ENCODE data around the gene MPG.

MPG gene

GRCh38 chr16:83781-84615 is 6.0 kb downstream of the MPG start:
- no peak for DNase-seq (ENCODE audit: low read depth, low spot score)

- DNase-seq (ENCODE audit: low read depth, low spot score), result no peak
Measured at GRCh38 chr16:84718-85406, 6.8 kb downstream of the MPG start.

DNA sequence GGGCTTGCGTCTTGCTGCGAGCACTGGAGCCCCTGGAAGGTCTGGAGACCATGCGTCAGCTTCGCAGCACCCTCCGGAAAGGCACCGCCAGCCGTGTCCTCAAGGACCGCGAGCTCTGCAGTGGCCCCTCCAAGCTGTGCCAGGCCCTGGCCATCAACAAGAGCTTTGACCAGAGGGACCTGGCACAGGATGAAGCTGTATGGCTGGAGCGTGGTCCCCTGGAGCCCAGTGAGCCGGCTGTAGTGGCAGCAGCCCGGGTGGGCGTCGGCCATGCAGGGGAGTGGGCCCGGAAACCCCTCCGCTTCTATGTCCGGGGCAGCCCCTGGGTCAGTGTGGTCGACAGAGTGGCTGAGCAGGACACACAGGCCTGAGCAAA is 7.4 kb downstream of the MPG start:
- no peak for DNase-seq (ENCODE audit: low read depth, low spot score)

DNA sequence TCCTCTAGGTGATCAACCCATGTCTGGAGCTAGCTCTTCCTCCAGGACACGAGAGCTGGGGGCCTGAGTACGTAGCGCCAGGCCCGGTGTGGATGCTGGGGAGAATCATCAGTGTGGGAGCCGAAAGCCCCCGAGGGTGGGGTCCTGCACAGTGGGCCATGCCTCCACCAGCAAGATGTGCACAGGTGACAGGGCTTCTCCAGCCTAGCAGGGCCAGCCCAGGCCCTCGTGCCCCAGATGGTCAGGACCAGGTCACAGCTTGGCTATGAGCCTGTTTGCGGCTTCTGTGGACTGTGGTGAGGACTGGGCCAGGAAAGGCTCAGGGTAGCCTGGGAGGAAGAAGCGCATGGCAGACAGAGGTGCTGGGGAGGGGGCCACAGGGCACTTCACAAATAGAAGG is 7.8 kb downstream of the MPG start:
- DNase-seq (ENCODE audit: low read depth, low spot score), result no peak

GRCh38 chr16:86483-86952 is 8.5 kb downstream of the MPG start:
- DNase-seq (ENCODE audit: low read depth, low spot score), result no peak

GRCh38 chr16:88613-89012 is 10.6 kb downstream of the MPG start:
- DNase-seq (ENCODE audit: low read depth, low spot score), result no peak

GRCh38 chr16:89391-90302 is 11.6 kb downstream of the MPG start:
- DNase-seq (ENCODE audit: low read depth, low spot score), result no peak

- no peak for DNase-seq (ENCODE audit: low read depth, low spot score)
Measured at GRCh38 chr16:91484-91883, 13.5 kb downstream of the MPG start.

DNA sequence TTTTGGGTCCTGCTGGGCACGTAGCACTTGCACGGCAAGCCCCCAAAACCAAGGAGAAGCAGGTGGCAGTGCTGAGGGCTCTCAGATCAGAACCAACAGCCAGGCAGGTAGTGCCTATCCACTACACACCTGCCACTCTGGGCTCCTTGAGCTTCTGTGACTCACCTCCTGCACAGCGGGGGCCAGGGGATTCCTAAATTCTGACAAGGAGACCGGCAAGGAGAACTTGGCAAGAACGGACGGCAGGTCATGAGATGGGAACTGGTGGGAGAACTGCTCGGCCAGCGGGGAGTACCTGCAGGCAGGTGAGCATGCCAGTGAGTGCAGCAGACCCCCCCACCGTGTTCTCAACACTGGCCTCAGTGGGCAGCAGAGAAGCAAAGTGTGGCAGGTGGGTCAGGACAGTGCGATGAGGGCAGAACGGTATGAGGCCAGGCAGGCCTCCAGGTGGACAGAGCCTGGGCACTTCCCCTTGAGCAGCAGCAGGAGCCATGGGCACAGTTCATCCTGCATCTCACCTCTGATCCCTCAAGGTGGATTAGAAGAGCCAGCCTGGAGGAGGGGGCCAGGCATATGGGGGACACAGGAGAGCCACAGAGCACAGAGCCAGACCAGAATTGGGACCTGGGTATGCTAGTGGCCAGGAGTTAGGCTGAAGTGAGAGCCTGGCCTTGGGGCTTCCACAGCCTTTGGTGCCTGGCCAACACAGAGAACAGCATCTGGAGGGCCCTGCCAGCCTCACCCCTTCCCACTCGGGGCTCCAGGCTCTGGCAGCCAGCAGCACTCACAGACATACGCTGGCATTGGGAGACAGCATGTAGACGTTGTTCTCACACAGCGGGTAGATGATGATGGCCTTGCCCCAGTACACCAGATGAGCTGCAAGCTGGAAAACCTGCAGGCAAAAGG is 14.7 kb downstream of the MPG start:
- DNase-seq (ENCODE audit: low read depth, low spot score), result no peak

DNA sequence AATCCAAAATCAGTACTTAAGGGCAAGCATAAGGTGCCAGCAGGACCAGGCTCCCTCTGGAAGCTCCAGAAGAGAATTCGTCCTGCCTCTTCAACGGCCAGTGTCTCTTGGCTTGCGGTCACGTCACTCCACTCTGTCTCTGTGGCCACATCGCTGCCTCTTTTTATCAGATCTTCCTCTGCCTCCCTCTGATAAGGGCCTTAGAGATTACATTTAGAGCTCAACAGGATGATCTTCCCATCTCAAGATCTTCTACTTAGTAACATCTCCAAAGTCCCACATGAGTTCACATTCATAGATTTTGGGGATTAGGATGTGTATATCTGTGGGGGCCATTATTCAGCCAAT is 16.9 kb downstream of the MPG start:
- no peak for DNase-seq (ENCODE audit: low read depth, low spot score)

DNA sequence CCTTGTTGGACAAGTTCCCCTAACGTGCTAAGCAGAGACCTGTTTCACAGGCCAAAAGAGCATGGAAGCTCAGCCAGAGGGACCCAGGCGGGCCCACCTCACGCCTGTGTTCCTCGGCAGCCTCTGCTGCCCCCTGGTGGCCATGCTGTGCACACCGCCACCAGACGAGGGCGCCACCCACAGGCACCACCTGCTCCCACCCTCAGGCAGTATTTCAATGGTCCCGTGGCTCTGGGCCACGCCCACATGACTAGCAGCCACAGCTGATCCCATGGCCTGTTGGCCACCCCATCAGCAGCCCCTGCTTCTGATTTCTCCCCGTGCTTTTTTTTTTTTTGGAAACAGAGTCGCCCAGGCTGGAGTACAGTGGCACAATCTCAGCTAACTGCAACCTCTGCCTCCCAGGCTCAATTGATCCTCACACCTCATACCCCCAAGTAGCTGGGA is 18.9 kb downstream of the MPG start:
- DNase-seq (ENCODE audit: low read depth, low spot score), result peak; percentile 78

DNA sequence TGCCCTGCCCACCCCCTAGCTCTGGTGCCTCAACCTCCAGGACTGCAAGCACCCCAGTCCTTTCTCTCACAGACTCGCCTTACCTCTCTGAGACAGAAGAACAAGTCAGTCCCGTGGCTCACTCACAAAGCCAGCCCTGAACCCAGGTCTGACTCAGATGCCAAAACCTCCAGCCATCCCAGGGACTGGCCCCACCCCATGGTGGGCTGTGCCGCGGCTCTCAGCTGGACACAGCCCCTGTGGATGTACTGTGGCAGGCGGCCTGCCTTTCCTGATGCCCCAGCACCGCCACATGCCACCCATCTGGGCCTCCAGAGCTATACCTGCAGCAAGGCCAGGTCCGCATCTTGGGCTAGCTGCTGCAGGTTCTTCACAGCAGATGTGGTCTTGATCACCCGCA is 19.8 kb downstream of the MPG start:
- no peak for DNase-seq (ENCODE audit: low read depth, low spot score)

DNA sequence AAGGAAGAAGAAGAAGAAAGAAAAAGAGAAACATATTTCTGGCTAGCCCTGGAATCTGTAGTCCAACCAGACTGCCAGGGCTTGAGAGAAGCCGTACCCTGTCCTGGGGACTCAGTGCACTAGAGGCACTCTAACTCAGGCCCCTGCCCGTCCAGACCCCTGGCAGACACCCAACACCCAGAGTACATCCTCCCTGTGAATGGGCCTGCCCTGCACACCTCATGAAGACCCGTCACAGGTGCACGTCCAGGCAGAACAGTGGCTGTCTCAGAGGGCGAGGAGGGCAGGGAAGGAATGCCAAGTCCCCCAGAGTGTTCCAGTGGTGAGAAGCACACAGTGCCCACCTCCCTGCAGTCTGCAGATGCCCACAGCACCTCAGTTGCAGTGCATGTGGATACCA is 23.0 kb downstream of the MPG start:
- no peak for DNase-seq (ENCODE audit: low read depth, low spot score)

- no peak for DNase-seq (ENCODE audit: low read depth, low spot score)
Measured at GRCh38 chr16:101586-101985, 23.6 kb downstream of the MPG start.

- no peak for DNase-seq (ENCODE audit: low read depth, low spot score)
Measured at GRCh38 chr16:102060-102855, 24.2 kb downstream of the MPG start.

- DNase-seq (ENCODE audit: low read depth, low spot score), result no peak
Measured at GRCh38 chr16:104355-104754, 26.3 kb downstream of the MPG start.

DNA sequence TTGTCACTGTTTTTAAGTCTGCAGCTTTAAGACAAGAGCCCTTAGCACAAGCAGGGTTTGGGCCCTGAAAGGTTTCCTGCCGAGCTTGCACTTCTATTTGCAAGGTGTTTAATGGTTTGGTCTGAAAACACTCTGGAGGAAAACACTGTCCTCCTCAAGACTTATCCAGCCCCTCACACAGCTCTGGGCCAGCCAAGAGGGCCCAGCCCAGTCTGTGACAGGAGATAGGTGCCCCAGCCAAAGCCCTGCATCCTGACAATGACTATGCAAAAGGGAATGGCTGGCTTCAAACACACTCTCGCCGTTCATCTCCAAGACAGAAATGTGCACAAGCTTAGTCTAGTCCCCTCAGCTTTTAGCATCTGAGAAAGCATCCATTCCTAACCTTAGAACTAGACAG is 26.9 kb downstream of the MPG start:
- no peak for DNase-seq (ENCODE audit: low read depth, low spot score)

DNA sequence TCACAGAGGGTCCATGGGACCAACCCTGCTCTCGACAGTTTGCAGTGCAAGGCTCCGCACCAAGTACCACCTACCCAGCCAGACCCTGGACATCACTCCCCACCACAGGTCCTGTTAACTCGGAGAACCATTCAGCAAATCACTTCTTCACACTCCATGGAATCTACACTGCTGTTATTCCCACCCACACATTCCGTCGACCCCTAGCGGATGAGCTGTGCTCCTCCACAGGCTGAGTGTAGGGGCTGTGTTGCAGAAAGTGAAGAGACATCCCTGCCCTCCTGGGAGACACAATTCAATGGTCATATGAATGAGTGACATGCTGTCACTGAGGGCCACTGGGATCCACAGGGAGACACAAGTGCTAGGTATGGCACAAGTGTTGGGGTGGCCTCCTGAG is 27.5 kb downstream of the MPG start:
- no peak for DNase-seq (ENCODE audit: low read depth, low spot score)

GRCh38 chr16:106623-107324 is 28.7 kb downstream of the MPG start:
- peak; percentile 22 for DNase-seq (ENCODE audit: low read depth, low spot score)
